GM23338 (cell line): Measurements from ENCODE around the gene PIGH.

Source experiments
- EZH2phosphoT487 ChIP-seq: fragments of 200-600 bp; sonication (generic); IDR thresholded peaks from one replicate; pipeline ENCODE4 v1.8.1; 2018; ENCODE audit warnings: antibody characterized with exemption; ENCODE audit not compliant: unreplicated experiment
- POLR2AphosphoS5 ChIP-seq: IDR thresholded peaks from 2 replicates; pipeline ENCODE4 v1.6.1; 2016; ENCODE audit warnings: antibody characterized with exemption, low read depth
- TF ChIP-seq, protein P1 (sequence below), 2 experiments: fragments of 200-600 bp in 1 of 2; sonication (generic) in 1 of 2; conservative IDR thresholded peaks; 2 replicates each; pipeline versions ENCODE4 v1.5.1 to v1.6.1; 2016 to 2017; ENCODE audit warnings: antibody characterized with exemption in 2 of 2, low read depth in 2 of 2, mild to moderate bottlenecking in 2 of 2, moderate library complexity in 1 of 2
- TF ChIP-seq, protein P2 (sequence below): IDR thresholded peaks from 2 replicates; pipeline ENCODE4 v1.6.1; 2016; ENCODE audit warnings: antibody characterized with exemption

DNA sequence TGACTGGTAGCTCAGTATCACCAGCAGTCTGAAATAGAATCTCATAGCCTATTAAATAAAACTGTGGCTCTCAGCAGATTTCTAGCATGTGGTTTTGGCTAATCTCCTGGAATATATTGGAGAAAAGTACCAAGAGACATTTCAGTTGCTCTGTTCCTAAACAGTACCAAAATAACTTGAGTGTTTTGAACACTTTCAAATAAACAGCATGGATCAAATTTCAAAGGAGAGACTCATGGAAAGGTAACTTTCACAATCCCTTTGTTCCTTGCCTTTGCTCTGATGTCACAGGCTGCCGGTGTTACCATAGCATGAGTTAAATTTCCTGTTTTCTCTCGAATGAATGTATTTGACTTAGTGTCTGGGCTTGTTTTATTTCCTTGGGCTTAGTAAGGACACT is 23.0 kb upstream of the PIGH start:
- TF ChIP-seq, protein P1, sequence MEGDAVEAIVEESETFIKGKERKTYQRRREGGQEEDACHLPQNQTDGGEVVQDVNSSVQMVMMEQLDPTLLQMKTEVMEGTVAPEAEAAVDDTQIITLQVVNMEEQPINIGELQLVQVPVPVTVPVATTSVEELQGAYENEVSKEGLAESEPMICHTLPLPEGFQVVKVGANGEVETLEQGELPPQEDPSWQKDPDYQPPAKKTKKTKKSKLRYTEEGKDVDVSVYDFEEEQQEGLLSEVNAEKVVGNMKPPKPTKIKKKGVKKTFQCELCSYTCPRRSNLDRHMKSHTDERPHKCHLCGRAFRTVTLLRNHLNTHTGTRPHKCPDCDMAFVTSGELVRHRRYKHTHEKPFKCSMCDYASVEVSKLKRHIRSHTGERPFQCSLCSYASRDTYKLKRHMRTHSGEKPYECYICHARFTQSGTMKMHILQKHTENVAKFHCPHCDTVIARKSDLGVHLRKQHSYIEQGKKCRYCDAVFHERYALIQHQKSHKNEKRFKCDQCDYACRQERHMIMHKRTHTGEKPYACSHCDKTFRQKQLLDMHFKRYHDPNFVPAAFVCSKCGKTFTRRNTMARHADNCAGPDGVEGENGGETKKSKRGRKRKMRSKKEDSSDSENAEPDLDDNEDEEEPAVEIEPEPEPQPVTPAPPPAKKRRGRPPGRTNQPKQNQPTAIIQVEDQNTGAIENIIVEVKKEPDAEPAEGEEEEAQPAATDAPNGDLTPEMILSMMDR (conservative IDR thresholded peaks at IDR 0.05; ENCODE audit: low read depth in 2 of 2): no peak
- TF ChIP-seq, protein P2, sequence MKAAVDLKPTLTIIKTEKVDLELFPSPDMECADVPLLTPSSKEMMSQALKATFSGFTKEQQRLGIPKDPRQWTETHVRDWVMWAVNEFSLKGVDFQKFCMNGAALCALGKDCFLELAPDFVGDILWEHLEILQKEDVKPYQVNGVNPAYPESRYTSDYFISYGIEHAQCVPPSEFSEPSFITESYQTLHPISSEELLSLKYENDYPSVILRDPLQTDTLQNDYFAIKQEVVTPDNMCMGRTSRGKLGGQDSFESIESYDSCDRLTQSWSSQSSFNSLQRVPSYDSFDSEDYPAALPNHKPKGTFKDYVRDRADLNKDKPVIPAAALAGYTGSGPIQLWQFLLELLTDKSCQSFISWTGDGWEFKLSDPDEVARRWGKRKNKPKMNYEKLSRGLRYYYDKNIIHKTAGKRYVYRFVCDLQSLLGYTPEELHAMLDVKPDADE: no peak
- TF ChIP-seq POLR2AphosphoS5 (no peak), EZH2phosphoT487 (no peak)
